GM23338 (cell line): Measurements from ENCODE around the gene KLK7. TPM values are rescaled to one million over a fixed set of nuclear protein-coding genes. Genes with fewer than 3 reads are reported as not detected.

Experiments used
- ATAC-seq: fragments of 200-7000 bp; cut with Tn5 transposase; 3 replicates; pipeline ENCODE4 v1.9.1; 2020
- DNase-seq: peaks from one replicate; pipeline ENCODE4 v3.0.0-alpha.2; 2015; ENCODE audit warnings: low spot score
- H2AFZ ChIP-seq: fragments of 200-600 bp; sonication (generic); 2 replicates; pipeline ENCODE4 v1.8.0; 2016; ENCODE audit warnings: antibody characterized with exemption, mild to moderate bottlenecking, moderate library complexity
- H3F3A ChIP-seq: fragments of 200-600 bp; sonication (generic); replicated peaks from 2 replicates; pipeline ENCODE4 v1.8.0; 2017; ENCODE audit warnings: antibody characterized with exemption, mixed run types, low read depth
- H3K27ac ChIP-seq: fragments of 200-600 bp; sonication (generic); 2 replicates; pipeline ENCODE4 v1.6.1; 2016; ENCODE audit warnings: low read depth
- H3K27me3 ChIP-seq: fragments of 200-600 bp; sonication (generic); 2 replicates; pipeline ENCODE4 v1.8.0; 2016; ENCODE audit warnings: mild to moderate bottlenecking, mixed run types, moderate library complexity; ENCODE audit not compliant: insufficient read depth
- H3K36me3 ChIP-seq: fragments of 200-600 bp; sonication (generic); 2 replicates; pipeline ENCODE4 v1.8.0; 2016; ENCODE audit warnings: mild to moderate bottlenecking; ENCODE audit not compliant: insufficient read depth
- H3K4me1 ChIP-seq: fragments of 200-600 bp; sonication (generic); 2 replicates; pipeline ENCODE4 v1.8.0; 2016; ENCODE audit warnings: mild to moderate bottlenecking, moderate library complexity; ENCODE audit not compliant: insufficient read depth
- H3K4me2 ChIP-seq: fragments of 200-600 bp; sonication (generic); 2 replicates; pipeline ENCODE4 v1.7.1; 2017; ENCODE audit warnings: mixed run types
- H3K4me3 ChIP-seq: fragments of 200-600 bp; sonication (generic); 2 replicates; pipeline ENCODE4 v1.6.1; 2016; ENCODE audit warnings: mixed run types
- H3K79me2 ChIP-seq: fragments of 200-600 bp; sonication (generic); replicated peaks from 2 replicates; pipeline ENCODE4 v1.8.0; 2017; ENCODE audit warnings: mild to moderate bottlenecking; ENCODE audit not compliant: insufficient read depth
- H3K9me2 ChIP-seq: fragments of 200-600 bp; sonication (generic); 2 replicates; pipeline ENCODE4 v1.8.0; 2017; ENCODE audit not compliant: insufficient read depth
- H4K20me1 ChIP-seq: fragments of 200-600 bp; sonication (generic); replicated peaks from 2 replicates; pipeline ENCODE4 v1.8.0; 2017; ENCODE audit warnings: mild to moderate bottlenecking; ENCODE audit not compliant: insufficient read depth
- H3K27ac Mint-ChIP-seq: 2 replicates; pipeline ENCODE4 v1.8.0; 2020; ENCODE audit warnings: inconsistent platforms, mild to moderate bottlenecking, moderate library complexity, mixed read lengths
- H3K27me3 Mint-ChIP-seq: 3 replicates; pipeline ENCODE4 v1.8.0; 2022; ENCODE audit warnings: low read depth, mild to moderate bottlenecking, moderate library complexity, mixed read lengths, inconsistent platforms; ENCODE audit not compliant: insufficient read depth, poor library complexity
- H3K36me3 Mint-ChIP-seq: 3 replicates; pipeline ENCODE4 v1.8.0; 2021; ENCODE audit warnings: low read depth, mild to moderate bottlenecking, inconsistent platforms, moderate library complexity, mixed read lengths
- H3K4me1 Mint-ChIP-seq: 3 replicates; pipeline ENCODE4 v1.8.0; 2020; ENCODE audit warnings: mild to moderate bottlenecking, inconsistent platforms, mixed read lengths
- H3K4me3 Mint-ChIP-seq: 3 replicates; pipeline ENCODE4 v1.8.0; 2021; ENCODE audit warnings: moderate library complexity, mild to moderate bottlenecking, inconsistent platforms, mixed read lengths
- H3K9me3 Mint-ChIP-seq: 3 replicates; pipeline ENCODE4 v1.8.0; 2020; ENCODE audit warnings: moderate library complexity, mild to moderate bottlenecking, inconsistent platforms, mixed read lengths
- CREB1 ChIP-seq: fragments of 250-450 bp; sonication (Bioruptor Pico); IDR thresholded peaks from 2 replicates; pipeline ENCODE4 v1.5.0; 2020; ENCODE audit warnings: low read depth, mild to moderate bottlenecking, moderate library complexity
- ETS1 ChIP-seq: IDR thresholded peaks from 2 replicates; pipeline ENCODE4 v1.6.1; 2016; ENCODE audit warnings: antibody characterized with exemption
- EZH2 ChIP-seq: fragments of 200-600 bp; sonication (generic); IDR thresholded peaks from one replicate; pipeline ENCODE4 v1.8.0; 2017; ENCODE audit warnings: antibody characterized with exemption, mild to moderate bottlenecking, low read depth; ENCODE audit not compliant: unreplicated experiment
- EZH2phosphoT487 ChIP-seq: fragments of 200-600 bp; sonication (generic); IDR thresholded peaks from one replicate; pipeline ENCODE4 v1.8.1; 2018; ENCODE audit warnings: antibody characterized with exemption; ENCODE audit not compliant: unreplicated experiment
- JUNB ChIP-seq: IDR thresholded peaks from one replicate; pipeline ENCODE4 v1.6.1; 2016; ENCODE audit warnings: antibody characterized with exemption; ENCODE audit not compliant: unreplicated experiment
- NANOG ChIP-seq: IDR thresholded peaks from 2 replicates; pipeline ENCODE4 v1.6.1; 2016; ENCODE audit warnings: antibody characterized with exemption, borderline replicate concordance
- POLR2AphosphoS5 ChIP-seq: IDR thresholded peaks from 2 replicates; pipeline ENCODE4 v1.6.1; 2016; ENCODE audit warnings: antibody characterized with exemption, low read depth
- STAT1 ChIP-seq: IDR thresholded peaks from one replicate; pipeline ENCODE4 v1.6.1; 2016; ENCODE audit warnings: antibody characterized with exemption; ENCODE audit not compliant: unreplicated experiment
- ZNF114 ChIP-seq: fragments of 250-450 bp; sonication (Bioruptor Pico); IDR thresholded peaks from 2 replicates; pipeline ENCODE4 v1.5.0; 2020; ENCODE audit warnings: mild to moderate bottlenecking, moderate library complexity
- ZNF331 ChIP-seq: fragments of 250-450 bp; sonication (Bioruptor Pico); IDR thresholded peaks from 2 replicates; pipeline ENCODE4 v1.5.0; 2020; ENCODE audit warnings: low read depth, mild to moderate bottlenecking, moderate library complexity
- ZNF462 ChIP-seq: fragments of 250-450 bp; sonication (Bioruptor Pico); IDR thresholded peaks from 2 replicates; pipeline ENCODE4 v1.5.0; 2020; ENCODE audit warnings: mild to moderate bottlenecking, moderate library complexity
- polyA plus RNA-seq: library from polyadenylated mRNA; unstranded; fragments of >200 nt; fragmentation: Nextera tagmentation; extraction: Ambion mirVana; gene quantifications from 2 replicates; pipeline ENCODE4 v1.2.1, GENCODE V29; 2016
- total RNA-seq: library from RNA; depleted of rRNA; stranded (reverse); fragments of >200 nt; shearing (Covaris generic); gene quantifications from 2 replicates; pipeline ENCODE4 v1.2.3, GENCODE V29; 2014
- TF ChIP-seq, protein P1 (sequence below): IDR thresholded peaks from one replicate; pipeline ENCODE4 v1.6.1; 2018; ENCODE audit warnings: antibody characterized with exemption; ENCODE audit not compliant: unreplicated experiment

Gene KLK7
- total and polyA plus RNA-seq, 2 experiments from 2014 or later = 1.1 to 1.4 TPM

DNA sequence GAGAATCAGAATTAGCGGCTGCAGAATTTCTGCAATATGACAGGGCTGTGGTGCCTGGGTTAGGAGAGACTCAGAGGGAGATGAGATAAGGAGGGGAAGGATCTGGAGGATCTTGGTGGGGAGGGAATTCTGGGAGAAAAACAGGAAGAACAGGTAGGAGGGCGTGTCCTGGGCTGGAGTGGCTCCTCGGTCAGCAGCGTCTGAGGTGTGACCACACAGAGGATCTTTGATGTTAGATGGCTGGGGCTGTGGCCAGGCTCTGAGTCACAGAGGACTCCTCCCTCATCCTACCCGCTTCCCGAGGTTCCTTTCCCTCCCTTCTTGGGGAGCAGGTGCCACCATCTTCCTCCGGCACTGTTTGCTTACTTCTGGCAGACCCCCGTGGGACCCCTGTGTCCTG is 8.0 kb downstream of the KLK7 start:
- Histone ChIP-seq H3K79me2 (no peaks in the 10 kb centered on the region), H4K20me1 (no peaks in the 10 kb centered on the region), H3K9me2 (no peaks in the 10 kb centered on the region), H3K4me2 (peak overlapping the region; percentile 40), H3F3A (no peaks in the 10 kb centered on the region), H3K27me3 (no peaks in the 10 kb centered on the region), H3K4me3 (no peak overlapping the region), H3K27ac (no peak overlapping the region), H3K36me3 (no peaks in the 10 kb centered on the region), H3K4me1 (peaks cover 16% of the 10 kb centered on the region), H2AFZ (no peak overlapping the region; the same call in 1 of the 2 replicates)
- H3K9me3 Mint-ChIP-seq = no peaks in the 10 kb centered on the region; the same call in 2 of the 3 replicates
- ATAC-seq (peak; percentile 74), DNase-seq (peak; percentile 74)
- H3K4me1 Mint-ChIP-seq = peaks cover 32% of the 10 kb centered on the region
- no peak overlapping the region; the same call in 2 of the 3 replicates for H3K4me3 Mint-ChIP-seq
- H3K36me3 Mint-ChIP-seq = no peaks in the 10 kb centered on the region; the same call in 2 of the 3 replicates
- H3K27ac Mint-ChIP-seq = peak overlapping the region; percentile 30; the same call in 1 of the 2 replicates
- TF ChIP-seq EZH2 (no peak), STAT1 (no peak), POLR2AphosphoS5 (no peak), ZNF114 (CRISPR knock-in tag) (no peak), EZH2phosphoT487 (no peak), CREB1 (no peak), ETS1 (no peak), ZNF331 (no peak), JUNB (no peak), NANOG (no peak), ZNF462 (CRISPR knock-in tag) (no peak)
- TF ChIP-seq, protein P1, sequence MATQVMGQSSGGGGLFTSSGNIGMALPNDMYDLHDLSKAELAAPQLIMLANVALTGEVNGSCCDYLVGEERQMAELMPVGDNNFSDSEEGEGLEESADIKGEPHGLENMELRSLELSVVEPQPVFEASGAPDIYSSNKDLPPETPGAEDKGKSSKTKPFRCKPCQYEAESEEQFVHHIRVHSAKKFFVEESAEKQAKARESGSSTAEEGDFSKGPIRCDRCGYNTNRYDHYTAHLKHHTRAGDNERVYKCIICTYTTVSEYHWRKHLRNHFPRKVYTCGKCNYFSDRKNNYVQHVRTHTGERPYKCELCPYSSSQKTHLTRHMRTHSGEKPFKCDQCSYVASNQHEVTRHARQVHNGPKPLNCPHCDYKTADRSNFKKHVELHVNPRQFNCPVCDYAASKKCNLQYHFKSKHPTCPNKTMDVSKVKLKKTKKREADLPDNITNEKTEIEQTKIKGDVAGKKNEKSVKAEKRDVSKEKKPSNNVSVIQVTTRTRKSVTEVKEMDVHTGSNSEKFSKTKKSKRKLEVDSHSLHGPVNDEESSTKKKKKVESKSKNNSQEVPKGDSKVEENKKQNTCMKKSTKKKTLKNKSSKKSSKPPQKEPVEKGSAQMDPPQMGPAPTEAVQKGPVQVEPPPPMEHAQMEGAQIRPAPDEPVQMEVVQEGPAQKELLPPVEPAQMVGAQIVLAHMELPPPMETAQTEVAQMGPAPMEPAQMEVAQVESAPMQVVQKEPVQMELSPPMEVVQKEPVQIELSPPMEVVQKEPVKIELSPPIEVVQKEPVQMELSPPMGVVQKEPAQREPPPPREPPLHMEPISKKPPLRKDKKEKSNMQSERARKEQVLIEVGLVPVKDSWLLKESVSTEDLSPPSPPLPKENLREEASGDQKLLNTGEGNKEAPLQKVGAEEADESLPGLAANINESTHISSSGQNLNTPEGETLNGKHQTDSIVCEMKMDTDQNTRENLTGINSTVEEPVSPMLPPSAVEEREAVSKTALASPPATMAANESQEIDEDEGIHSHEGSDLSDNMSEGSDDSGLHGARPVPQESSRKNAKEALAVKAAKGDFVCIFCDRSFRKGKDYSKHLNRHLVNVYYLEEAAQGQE = no peak
- peaks cover 5% of the 10 kb centered on the region for H3K27me3 Mint-ChIP-seq
